Aorta (tissue), 5 donors: Measurements from ENCODE around the gene PET117. TPM values are rescaled to one million over a fixed set of nuclear protein-coding genes. Genes with fewer than 3 reads are reported as not detected.
"Not testable (repeated sequence)": the region's sequence is repeated elsewhere in the genome, so short reads cannot be mapped to it uniquely, and the experiment has no call there.

Experiments
- ATAC-seq: fragments of 200-7000 bp; cut with Tn5 transposase; one replicate; pipeline ENCODE4 v1.9.1; 2022; ENCODE audit warnings: moderate library complexity; ENCODE audit not compliant: low FRiP score
- DNase-seq, 2 donors: peaks; one replicate each; pipeline ENCODE4 v3.0.0-alpha.2; 2020
- H3K27ac ChIP-seq, 2 donors: one replicate each; pipeline ENCODE4 v1.5.1; 2013; ENCODE audit warnings: low read length in 2 of 2, mild to moderate bottlenecking in 2 of 2, moderate library complexity in 2 of 2, control low read depth in 1 of 2, inconsistent platforms in 1 of 2, low read depth in 1 of 2
- H3K27me3 ChIP-seq, 2 donors: one replicate each; pipeline ENCODE4 v1.6.1; 2013; ENCODE audit warnings: control low read depth in 1 of 2, low read length in 1 of 2, mild to moderate bottlenecking in 1 of 2, moderate library complexity in 1 of 2; ENCODE audit not compliant: insufficient read depth in 2 of 2, control insufficient read depth in 1 of 2
- H3K36me3 ChIP-seq, 2 donors: one replicate each; pipeline ENCODE4 v1.6.1; 2013; ENCODE audit warnings: control low read depth in 1 of 2, low read length in 1 of 2, mild to moderate bottlenecking in 1 of 2; ENCODE audit not compliant: insufficient read depth in 2 of 2, control insufficient read depth in 1 of 2
- H3K4me1 ChIP-seq, 2 donors: one replicate each; pipeline ENCODE4 v1.6.1; 2013; ENCODE audit warnings: low read length in 2 of 2, control low read depth in 1 of 2, mild to moderate bottlenecking in 1 of 2, moderate library complexity in 1 of 2; ENCODE audit not compliant: insufficient read depth in 2 of 2, control insufficient read depth in 1 of 2
- H3K4me3 ChIP-seq, 2 donors: one replicate each; pipeline ENCODE4 v1.5.1; 2013; ENCODE audit warnings: low read length in 2 of 2, control low read depth in 1 of 2, mild to moderate bottlenecking in 1 of 2
- H3K9me3 ChIP-seq: one replicate; pipeline ENCODE4 v1.6.1; 2013; ENCODE audit warnings: mild to moderate bottlenecking, low read length; ENCODE audit not compliant: control insufficient read depth
- WGBS, 2 donors: extraction: QIAGEN DNeasy Blood & Tissue Kit; methylation state at CpG; one replicate each; pipeline ENCODE4 v1.1.7; 2013; 5-methylcytosine and 5-hydroxymethylcytosine counted together
- intact Hi-C, 2 donors: fragments of 100-400 bp; cut with DNase I; formaldehyde crosslinking; loops; one replicate each; pipeline versions ENCODE4 v1.14.2 to v1.15.0; 2022
- polyA plus RNA-seq, 2 donors: library from polyadenylated mRNA; stranded (reverse); fragments of 200-250 nt; gene quantifications; one replicate each; pipeline ENCODE4 v1.2.3, GENCODE V29; 2013
- total RNA-seq, 2 donors: library from RNA; stranded (reverse); fragmentation: NEBNext Ultra II Directional; extraction: Animal tissue kit (Norgen Biotek cat#: 25700); gene quantifications; one replicate each; pipeline ENCODE4 v1.2.1, GENCODE V29; 2021
- donor health status: healthy with polysubstance abuse.
- donor health status: Bipolar disorder and iron deficiency.
- donor health status: DM: no; HTN: no; CAD: no.
- donor health status: DM: no; HTN: no; CAD: no.
- donor health status: DM: yes; HTN: yes; CAD: no.

PET117 gene
- total and polyA plus RNA-seq, 4 donors, result 7.6 to 19.4 (median 9.3) TPM

GRCh38 chr20:18094191-18094590 lies 43.5 kb upstream of the PET117 start:
- intact Hi-C loops, result no loop called here
- WGBS, 2 donors, result 72 to 74% methylated on average over 5 of the region's 5 CpGs
- no peaks in the 10 kb centered on the region for H3K9me3 ChIP-seq
- H3K27me3 ChIP-seq, result no peaks in the 10 kb centered on the region
- ATAC-seq, result no peak
- H3K4me3 ChIP-seq, result no peak overlapping the region
- DNase-seq, result no peak
- H3K4me1 ChIP-seq, result no peaks in the 10 kb centered on the region
- H3K36me3 ChIP-seq, result no peaks in the 10 kb centered on the region
- H3K27ac ChIP-seq, result no peak overlapping the region

GRCh38 chr20:18100569-18100968 lies 37.1 kb upstream of the PET117 start:
- ATAC-seq, H3K36me3 ChIP-seq, DNase-seq, H3K4me1 ChIP-seq, intact Hi-C loops, H3K9me3 ChIP-seq, H3K4me3 ChIP-seq, H3K27me3 ChIP-seq, H3K27ac ChIP-seq: not testable (repeated sequence)
- WGBS, 2 donors, result 93 to 94% methylated on average over 11 of the region's 11 CpGs

- WGBS, 2 donors, result 26 to 32% methylated on average over 7 of the region's 7 CpGs
- ATAC-seq (no peak), DNase-seq (no peak)
- H3K4me3 ChIP-seq, result no peak overlapping the region
- intact Hi-C loops, result no loop called here
- H3K9me3 ChIP-seq, result peaks cover 3% of the 10 kb centered on the region
- no peaks in the 10 kb centered on the region for H3K36me3 ChIP-seq
- no peak overlapping the region for H3K27ac ChIP-seq
- H3K27me3 ChIP-seq, result peaks cover 0 to 1% of the 10 kb centered on the region in 2 donors
- no peaks in the 10 kb centered on the region for H3K4me1 ChIP-seq
Measured at GRCh38 chr20:18101125-18101810, 36.4 kb upstream of the PET117 start.

DNA sequence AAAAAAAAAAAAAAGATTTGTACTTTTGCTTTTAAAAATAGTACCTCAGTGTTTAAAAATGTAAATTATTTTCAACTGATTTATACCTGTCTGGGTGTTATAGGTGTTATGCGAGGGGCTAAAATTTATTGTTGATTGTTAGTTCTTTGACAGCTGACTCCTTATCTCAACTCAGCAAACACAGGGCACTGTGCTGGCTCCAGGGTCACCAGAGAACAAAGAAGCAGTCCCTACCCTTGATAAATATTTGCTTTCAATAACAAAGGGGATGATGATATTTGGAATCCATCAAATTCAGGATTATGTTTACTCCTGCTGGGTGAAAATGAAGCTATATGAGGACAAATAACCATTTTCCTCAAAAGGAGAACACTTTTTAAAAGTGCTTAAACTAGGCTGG lies 34.2 kb upstream of the PET117 start:
- no peak overlapping the region for H3K27ac ChIP-seq
- no peaks in the 10 kb centered on the region for H3K4me1 ChIP-seq
- H3K36me3 ChIP-seq, result no peaks in the 10 kb centered on the region
- no peak overlapping the region for H3K4me3 ChIP-seq
- DNase-seq (no peak), ATAC-seq (no peak)
- peaks cover 0 to 1% of the 10 kb centered on the region in 2 donors for H3K27me3 ChIP-seq
- WGBS, 2 donors, result 42 to 45% methylated on average over 1 of the region's 1 CpG
- intact Hi-C loops, result no loop called here
- peaks cover 3% of the 10 kb centered on the region for H3K9me3 ChIP-seq

DNA sequence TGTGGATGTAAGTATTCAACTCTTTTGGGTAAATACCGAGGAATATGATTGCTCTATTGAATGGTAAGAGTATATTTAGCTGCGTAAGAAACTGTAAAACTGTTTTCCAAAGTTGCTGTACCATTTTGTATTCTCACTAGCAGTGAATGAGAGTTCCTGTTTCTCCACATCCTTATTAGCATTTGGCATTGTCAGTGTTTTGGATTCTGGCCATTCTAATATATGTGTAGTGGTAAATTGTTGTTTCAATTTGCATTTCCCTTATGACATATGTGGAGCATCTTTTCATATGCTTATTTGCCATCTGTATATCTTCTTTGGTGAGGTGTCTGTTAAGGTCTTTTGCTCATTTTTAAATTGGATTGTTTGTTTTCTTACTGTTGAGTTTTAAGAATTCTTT lies 29.3 kb upstream of the PET117 start:
- 88 to 91% methylated on average over 2 of the region's 2 CpGs for WGBS, 2 donors

GRCh38 chr20:18128574-18128973 lies 9.1 kb upstream of the PET117 start:
- H3K4me1 ChIP-seq, H3K27ac ChIP-seq, H3K9me3 ChIP-seq, H3K27me3 ChIP-seq, DNase-seq, H3K36me3 ChIP-seq, H3K4me3 ChIP-seq, ATAC-seq, intact Hi-C loops: not testable (repeated sequence)
- WGBS, 2 donors, result 80 to 91% methylated on average over 1 of the region's 1 CpG

More for the DNA sequence above, 29.3 kb upstream of the PET117 start:
- intact Hi-C loops, result no loop called here
- H3K4me3 ChIP-seq, result no peak overlapping the region
- no peak for DNase-seq
- no peaks in the 10 kb centered on the region for H3K36me3 ChIP-seq
- H3K9me3 ChIP-seq, result peaks cover 2% of the 10 kb centered on the region
- no peak for ATAC-seq
- peaks cover 0 to 1% of the 10 kb centered on the region in 2 donors for H3K27me3 ChIP-seq
- no peak overlapping the region for H3K27ac ChIP-seq
- no peaks in the 10 kb centered on the region for H3K4me1 ChIP-seq

- DNase-seq, result no peak
- Histone ChIP-seq H3K27me3 (no peaks in the 10 kb centered on the region), H3K4me1 (no peaks in the 10 kb centered on the region), H3K36me3 (no peaks in the 10 kb centered on the region), H3K9me3 (no peaks in the 10 kb centered on the region), H3K4me3 (no peak overlapping the region), H3K27ac (no peak overlapping the region)
- intact Hi-C loops, result loop anchor here in 1 of 2 donors (10.0 kb wide), 1 partner anchor 152 kb away; the partner anchor contains the start of gene ZNF133
- ATAC-seq, result no peak
- WGBS, 2 donors, result 93 to 97% methylated on average over 1 of the region's 1 CpG
Measured at GRCh38 chr20:18132663-18133062, 5.0 kb upstream of the PET117 start.

GRCh38 chr20:18133962-18134361 lies 3.7 kb upstream of the PET117 start:
- no peak for DNase-seq
- no peak overlapping the region for H3K4me3 ChIP-seq
- no peaks in the 10 kb centered on the region for H3K36me3 ChIP-seq
- intact Hi-C loops, result loop anchor here in 1 of 2 donors (10.0 kb wide), 1 partner anchor 151 kb away; the partner anchor contains the start of gene ZNF133
- peaks cover 0 to 3% of the 10 kb centered on the region in 2 donors for H3K4me1 ChIP-seq
- 9 to 10% methylated on average over 2 of the region's 2 CpGs for WGBS, 2 donors
- H3K9me3 ChIP-seq, result no peaks in the 10 kb centered on the region
- no peak for ATAC-seq
- no peak overlapping the region for H3K27ac ChIP-seq
- H3K27me3 ChIP-seq, result no peaks in the 10 kb centered on the region

GRCh38 chr20:18138266-18138582 lies 561 bp downstream of the PET117 start:
- Histone ChIP-seq H3K27me3 (no peaks in the 10 kb centered on the region), H3K36me3 (peaks cover 0 to 4% of the 10 kb centered on the region in 2 donors), H3K4me3 (peak overlapping the region; percentile 88 to 100), H3K27ac (peak overlapping the region in 1 of 2 donors; percentile 61), H3K4me1 (peaks cover 0 to 12% of the 10 kb centered on the region in 2 donors), H3K9me3 (no peaks in the 10 kb centered on the region)
- intact Hi-C loops, result loop anchor here (5.0 to 10.0 kb wide), 2 partner anchors 147 to 149 kb away; partner anchors contain the start of gene ZNF133 (in 2 of the 2)
- WGBS, 2 donors, result 0% methylated on average over 15 of the region's 15 CpGs
- DNase-seq (no peak), ATAC-seq (no peak)
